Measurements from ENCODE around the gene KLK3.
"Not testable (repeated sequence)": the region's sequence is repeated elsewhere in the genome, so short reads cannot be mapped to it uniquely, and the experiment has no call there.

KLK3 gene

GRCh38 chr19:50861496-50862286 is 7.0 kb downstream of the KLK3 start:
- no peak for DNase-seq (ENCODE audit: low read depth, low spot score)

- DNase-seq (ENCODE audit: low read depth, low spot score), result no peak
These were observed 14.8 kb downstream of the KLK3 start for GRCh38 chr19:50869479-50869878.

GRCh38 chr19:50870417-50871089 is 15.8 kb downstream of the KLK3 start:
- no peak for DNase-seq (ENCODE audit: low read depth, low spot score)

- DNase-seq (ENCODE audit: low read depth, low spot score), result no peak
These were observed 18.3 kb downstream of the KLK3 start, which contains the start of gene KLK2 for GRCh38 chr19:50873056-50873455. Gene KLK2, plus strand, starts transcription at chr19:50873439. Its CDS starts 35 bp downstream, at chr19:50873474.

GRCh38 chr19:50874211-50874610 is 19.5 kb downstream of the KLK3 start:
- no peak for DNase-seq (ENCODE audit: low read depth, low spot score)

- no peak for DNase-seq (ENCODE audit: low read depth, low spot score)
These were observed 21.2 kb downstream of the KLK3 start for GRCh38 chr19:50875795-50876422.

- DNase-seq (ENCODE audit: low read depth, low spot score), result no peak
These were observed 21.7 kb downstream of the KLK3 start for GRCh38 chr19:50876456-50876855.

- no peak for DNase-seq (ENCODE audit: low read depth, low spot score)
These were observed 22.6 kb downstream of the KLK3 start for GRCh38 chr19:50877338-50877737.

- no peak for DNase-seq (ENCODE audit: low read depth, low spot score)
These were observed 24.1 kb downstream of the KLK3 start for GRCh38 chr19:50878851-50879250.

GRCh38 chr19:50880241-50880640 is 25.5 kb downstream of the KLK3 start:
- DNase-seq (ENCODE audit: low read depth, low spot score), result no peak

- DNase-seq (ENCODE audit: low read depth, low spot score), result no peak
These were observed 27.5 kb downstream of the KLK3 start for GRCh38 chr19:50882188-50882587.

- DNase-seq (ENCODE audit: low read depth, low spot score), result no peak
These were observed 34.9 kb downstream of the KLK3 start for GRCh38 chr19:50889638-50890037.

GRCh38 chr19:50890422-50891252 is 35.9 kb downstream of the KLK3 start:
- DNase-seq (ENCODE audit: low read depth, low spot score), result no peak

- DNase-seq (ENCODE audit: low read depth, low spot score), result no peak
These were observed 36.5 kb downstream of the KLK3 start for GRCh38 chr19:50891253-50891625.

- DNase-seq (ENCODE audit: low read depth, low spot score), result no peak
These were observed 38.5 kb downstream of the KLK3 start for GRCh38 chr19:50893047-50893736.

GRCh38 chr19:50894478-50895356 is 40.0 kb downstream of the KLK3 start:
- no peak for DNase-seq (ENCODE audit: low read depth, low spot score)

GRCh38 chr19:50896089-50896590 is 41.4 kb downstream of the KLK3 start:
- not testable (repeated sequence) for DNase-seq (ENCODE audit: low read depth, low spot score)

- no peak for DNase-seq (ENCODE audit: low read depth, low spot score)
These were observed 42.0 kb downstream of the KLK3 start for GRCh38 chr19:50896591-50897190.

GRCh38 chr19:50897191-50897607 is 42.5 kb downstream of the KLK3 start:
- no peak for DNase-seq (ENCODE audit: low read depth, low spot score)

Measured in brain pericyte (primary cell).